Left lung (tissue), 10 donors: ENCODE results near the gene KRTAP10-4. TPM values are rescaled to one million over a fixed set of nuclear protein-coding genes. Genes with fewer than 3 reads are reported as not detected.

Experiments
- ATAC-seq: fragments of 200-7000 bp; cut with Tn5 transposase; one replicate; pipeline ENCODE4 v1.9.1; 2020; ENCODE audit warnings: moderate library complexity
- DNase-seq, 4 donors: peaks; one replicate each; pipeline ENCODE4 v3.0.0-alpha.2; 2013 to 2020
- H3K27ac ChIP-seq, 2 donors: fragments of 200-600 bp; sonication (generic) in 1 of 2; one replicate each; pipeline versions ENCODE4 v1.5.0 to v1.8.0; 2020 to 2021
- H3K27me3 ChIP-seq, 2 donors: fragments of 200-600 bp; sonication (generic) in 1 of 2; one replicate each; pipeline versions ENCODE4 v1.5.0 to v1.8.0; 2020 to 2021
- H3K36me3 ChIP-seq, 2 donors: fragments of 200-600 bp; sonication (generic) in 1 of 2; one replicate each; pipeline versions ENCODE4 v1.5.0 to v1.8.0; 2020 to 2021
- H3K4me1 ChIP-seq, 2 donors: fragments of 200-600 bp; one replicate each; pipeline ENCODE4 v1.8.0; 2021
- H3K4me3 ChIP-seq, 2 donors: fragments of 200-600 bp; sonication (generic) in 1 of 2; one replicate each; pipeline versions ENCODE4 v1.5.0 to v1.8.0; 2020 to 2021; ENCODE audit warnings: mild to moderate bottlenecking in 1 of 2
- H3K9me3 ChIP-seq, 2 donors: fragments of 200-600 bp; sonication (generic) in 1 of 2; one replicate each; pipeline versions ENCODE4 v1.5.0 to v1.8.0; 2020 to 2021
- CTCF ChIP-seq, 2 donors: fragments of 200-600 bp; sonication (generic) in 1 of 2; IDR thresholded peaks; one replicate each; pipeline versions ENCODE4 v1.5.0 to v1.8.0; 2021; ENCODE audit warnings: antibody characterized with exemption in 2 of 2
- intact Hi-C, 2 donors: fragments of 100-400 bp; cut with DNase I; formaldehyde crosslinking; loops; one replicate each; pipeline versions ENCODE4 v1.11.2 to v1.14.2; 2022
- polyA plus RNA-seq, 6 donors: library from polyadenylated mRNA; unstranded; fragments of 120-200 nt; gene quantifications; one replicate each; pipeline ENCODE4 v1.2.1, GENCODE V29; 2013; ENCODE audit not compliant: insufficient read length in 6 of 6
- total RNA-seq, 2 donors: library from RNA; stranded (reverse); fragmentation: NEBNext Ultra II Directional; extraction: Animal tissue kit (Norgen Biotek cat#: 25700); gene quantifications; one replicate each; pipeline ENCODE4 v1.2.1, GENCODE V29; 2021
- donor health status: DM: no; HTN: yes; CAD: no.
- donor health status: DM: no; HTN: no; CAD: no.

The KRTAP10-4 gene
- total and polyA plus RNA-seq, 8 donors: not detected

GRCh38 chr21:44558695-44559094 lies 14.8 kb upstream of the KRTAP10-4 start, which contains the start of gene KRTAP10-3:
TSS of gene KRTAP10-3 (minus strand) at chr21:44558795. CDS start at chr21:44558715, 80 bp downstream.
- intact Hi-C loops: no loop called here
- Histone ChIP-seq H3K27ac (no peak within 1 kb of the TSS), H3K9me3 (peaks cover 0 to 7% of the 10 kb centered on the region in 2 donors), H3K27me3 (peaks cover 4 to 35% of the 10 kb centered on the region in 2 donors), H3K4me3 (no peak within 1 kb of the TSS), H3K4me1 (no peaks in the 10 kb centered on the region), H3K36me3 (no peaks in the 10 kb centered on the region)
- no peak for TF ChIP-seq CTCF (IDR thresholded peaks at IDR 0.05)
- no peak for DNase-seq
- ATAC-seq: no peak

GRCh38 chr21:44564099-44564498 lies 9.4 kb upstream of the KRTAP10-4 start:
- no peak for ATAC-seq
- TF ChIP-seq CTCF (IDR thresholded peaks at IDR 0.05): no peak
- no peak overlapping the region for H3K27ac ChIP-seq

GRCh38 chr21:44564886-44565598 lies 8.5 kb upstream of the KRTAP10-4 start:
- ATAC-seq (no peak), DNase-seq (no peak)
- Histone ChIP-seq H3K27ac (no peak overlapping the region), H3K4me3 (no peak overlapping the region), H3K9me3 (peaks cover 0 to 7% of the 10 kb centered on the region in 2 donors), H3K36me3 (no peaks in the 10 kb centered on the region), H3K27me3 (peaks cover 0 to 15% of the 10 kb centered on the region in 2 donors), H3K4me1 (no peaks in the 10 kb centered on the region)
- intact Hi-C loops: no loop called here
- TF ChIP-seq CTCF (IDR thresholded peaks at IDR 0.05): no peak

More at GRCh38 chr21:44564099-44564498, 9.4 kb upstream of the KRTAP10-4 start:
- no peaks in the 10 kb centered on the region for H3K36me3 ChIP-seq
- DNase-seq: no peak
- no peaks in the 10 kb centered on the region for H3K4me1 ChIP-seq
- H3K9me3 ChIP-seq: peaks cover 0 to 7% of the 10 kb centered on the region in 2 donors
- no peak overlapping the region for H3K4me3 ChIP-seq
- H3K27me3 ChIP-seq: peaks cover 0 to 10% of the 10 kb centered on the region in 2 donors
- intact Hi-C loops: no loop called here

GRCh38 chr21:44566403-44566802 lies 7.1 kb upstream of the KRTAP10-4 start:
- no peak for ATAC-seq
- no peaks in the 10 kb centered on the region for H3K36me3 ChIP-seq

More at GRCh38 chr21:44566403-44566802, 7.1 kb upstream of the KRTAP10-4 start:
- intact Hi-C loops: no loop called here
- no peaks in the 10 kb centered on the region for H3K4me1 ChIP-seq
- H3K27ac ChIP-seq: no peak overlapping the region
- DNase-seq: no peak
- no peak overlapping the region for H3K4me3 ChIP-seq
- H3K27me3 ChIP-seq: peaks cover 0 to 19% of the 10 kb centered on the region in 2 donors
- no peak for TF ChIP-seq CTCF (IDR thresholded peaks at IDR 0.05)
- H3K9me3 ChIP-seq: peaks cover 0 to 7% of the 10 kb centered on the region in 2 donors
